T-helper 9 cell (primary cell): Measurements from ENCODE around the gene ADAMTS7.
"Not testable (repeated sequence)": the region's sequence is repeated elsewhere in the genome, so short reads cannot be mapped to it uniquely, and the experiment has no call there.

Experiments
- DNase-seq: peaks from one replicate; pipeline ENCODE4 v3.0.0-alpha.2; 2020

Gene ADAMTS7

GRCh38 chr15:78828920-78829319 is 17.7 kb upstream of the ADAMTS7 start:
- DNase-seq = no peak

DNA sequence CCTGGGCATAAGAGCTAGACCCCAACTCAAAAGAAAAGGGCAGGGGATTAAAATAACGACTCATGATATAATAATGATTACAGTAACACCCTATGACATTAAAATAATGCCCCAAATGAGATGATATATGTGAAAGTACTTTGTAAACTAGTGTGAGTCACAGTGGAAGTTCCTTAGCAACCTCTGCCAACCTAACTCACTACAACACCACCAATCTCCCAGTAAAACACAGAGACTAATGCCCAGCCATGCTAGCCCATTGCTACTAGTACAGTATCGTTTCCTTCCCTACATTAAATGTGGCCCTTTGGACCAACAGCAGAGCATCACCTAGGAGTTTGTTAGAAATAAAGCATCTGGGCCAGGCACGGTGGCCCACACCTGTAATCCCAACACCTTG is 11.2 kb upstream of the ADAMTS7 start:
- DNase-seq = no peak

- no peak for DNase-seq
Observed at GRCh38 chr15:78811825-78812183, 540 bp upstream of the ADAMTS7 start.

DNA sequence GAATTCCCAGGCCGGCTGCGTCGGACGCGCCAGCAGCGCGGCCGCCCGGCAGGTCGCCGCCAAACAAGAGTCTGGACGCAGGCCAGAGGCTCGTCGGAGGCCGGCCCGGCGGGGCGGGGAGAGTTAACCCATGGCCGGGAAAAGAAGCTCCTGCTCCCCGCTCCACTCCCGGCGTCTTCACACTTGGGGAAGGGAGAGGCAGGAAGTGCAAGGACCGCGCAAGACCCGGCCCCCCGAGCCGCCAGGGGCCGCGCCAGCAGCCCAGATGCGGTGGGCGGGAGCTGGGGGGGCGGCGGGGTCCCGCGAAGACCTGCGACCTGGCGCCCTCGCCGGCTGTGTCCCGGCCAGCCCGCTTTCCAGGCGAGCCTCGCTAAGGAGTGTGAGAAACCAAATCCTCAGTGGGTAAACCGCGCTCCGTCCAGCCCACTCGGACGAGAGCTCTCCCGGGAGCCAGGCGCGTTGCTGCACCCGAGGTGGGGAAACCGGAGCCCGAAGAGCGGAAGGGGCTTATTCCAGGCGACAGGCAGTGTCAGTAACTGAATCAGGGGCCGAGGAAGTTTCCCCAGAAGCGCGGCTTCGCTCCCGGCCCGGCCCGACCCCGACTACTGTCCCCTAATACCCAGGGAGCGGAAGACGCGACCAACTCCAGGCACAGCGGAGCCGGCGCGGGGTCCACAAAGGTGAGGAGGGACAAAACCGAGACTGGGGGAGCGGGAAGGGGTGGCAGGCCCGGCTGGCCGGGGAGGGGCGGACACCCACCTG is 721 bp downstream of the ADAMTS7 start:
- DNase-seq = no peak

DNA sequence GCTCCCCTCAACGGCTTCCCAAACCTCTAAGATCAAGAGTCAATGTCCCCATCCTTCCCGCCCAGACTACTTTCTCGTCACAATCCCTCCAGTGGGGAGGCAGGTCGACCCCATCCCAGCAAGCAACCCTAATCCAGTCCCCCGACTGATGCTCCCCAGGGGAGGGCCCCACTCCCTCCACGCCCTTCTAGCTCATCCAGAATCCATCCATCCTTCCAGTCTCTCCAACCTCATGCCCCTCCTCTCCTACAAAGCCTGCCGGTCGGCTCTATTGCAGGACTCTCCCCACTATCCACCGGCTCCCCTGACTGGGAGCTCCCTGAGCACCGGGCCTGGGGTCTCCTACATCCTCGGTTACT is 1.3 kb downstream of the ADAMTS7 start:
- DNase-seq = no peak

DNA sequence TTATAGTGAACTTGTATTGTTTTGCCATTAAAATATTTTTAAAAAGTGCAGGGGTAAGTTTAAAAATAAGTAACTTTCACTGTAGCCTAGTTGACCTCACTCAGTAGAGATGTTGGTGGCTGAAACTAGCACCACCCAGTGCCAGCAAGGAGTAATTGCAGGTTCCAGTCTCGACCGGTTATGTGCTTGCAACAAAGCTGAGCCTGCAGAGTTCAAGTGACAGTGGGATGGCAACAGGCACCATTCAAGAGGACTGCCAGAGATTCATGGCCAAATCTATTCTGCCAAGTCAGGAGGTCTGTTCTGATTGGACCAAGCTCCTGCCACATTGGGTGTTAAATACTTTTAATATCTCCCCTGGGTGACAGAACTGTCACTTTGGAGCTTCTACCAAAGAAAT is 2.7 kb downstream of the ADAMTS7 start:
- DNase-seq = no peak

- DNase-seq = no peak
Observed at GRCh38 chr15:78807359-78807758, 3.9 kb downstream of the ADAMTS7 start.

GRCh38 chr15:78804391-78804792 is 6.9 kb downstream of the ADAMTS7 start:
- no peak for DNase-seq

DNA sequence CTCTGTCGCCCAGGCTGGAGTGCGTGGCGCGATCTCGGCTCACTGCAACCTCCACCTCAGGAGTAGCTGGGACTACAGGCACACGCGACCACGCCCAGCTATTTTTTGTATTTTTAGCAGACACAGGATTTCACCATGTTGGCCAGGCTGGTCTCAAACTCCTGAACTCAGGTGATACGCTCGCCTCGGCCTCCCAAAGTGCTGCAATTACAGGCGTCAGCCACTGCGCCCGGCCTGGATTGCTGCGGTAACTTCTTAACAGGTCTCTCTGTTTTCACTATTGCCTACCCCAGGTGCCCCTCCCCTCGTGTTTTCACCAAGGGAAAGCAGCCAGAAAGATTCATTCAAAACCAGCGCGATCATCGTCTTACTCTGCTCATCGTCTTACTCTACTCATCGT is 10.5 kb downstream of the ADAMTS7 start:
- DNase-seq = no peak

- no peak for DNase-seq
Observed at GRCh38 chr15:78800189-78800588, 11.1 kb downstream of the ADAMTS7 start.

DNA sequence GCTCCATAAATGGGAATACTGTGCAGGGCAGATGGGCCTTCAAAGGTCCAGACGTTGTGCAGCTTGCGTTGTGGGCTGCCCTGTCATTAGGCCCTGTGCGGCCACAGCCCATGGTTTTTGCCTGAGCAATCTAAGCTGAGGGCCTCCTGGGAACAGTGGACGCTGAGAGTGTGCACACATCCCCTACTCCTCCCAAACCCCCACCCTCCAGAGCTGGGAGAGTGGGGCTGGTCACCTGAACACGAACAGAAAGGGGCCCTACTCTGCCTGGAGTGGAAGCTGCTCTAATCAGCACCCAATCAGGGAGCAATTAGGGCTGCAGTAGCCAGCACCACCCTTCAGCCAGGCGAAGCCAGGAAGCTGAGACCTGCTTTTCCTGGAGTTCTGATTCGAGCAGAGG is 12.2 kb downstream of the ADAMTS7 start:
- not testable (repeated sequence) for DNase-seq

DNA sequence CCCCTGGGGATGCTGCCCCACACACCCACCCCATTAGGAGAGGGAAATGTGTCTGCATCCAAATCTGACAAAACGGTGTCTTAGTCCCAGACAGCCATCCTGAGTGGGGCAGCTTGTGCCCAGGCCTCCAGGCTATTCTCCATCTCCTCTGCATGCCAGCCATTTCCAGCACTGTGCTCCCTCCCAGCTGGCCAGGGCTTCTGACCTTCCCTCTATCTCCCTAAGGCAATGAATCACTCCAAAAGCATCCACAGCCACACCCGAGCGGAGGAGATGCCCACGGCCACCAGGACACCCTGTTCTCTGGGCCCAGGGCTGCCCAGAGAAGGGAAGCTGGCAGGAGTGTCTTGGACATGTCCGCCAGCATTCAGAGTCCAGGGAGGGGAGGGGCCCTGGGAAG is 12.9 kb downstream of the ADAMTS7 start:
- DNase-seq = not testable (repeated sequence)

DNA sequence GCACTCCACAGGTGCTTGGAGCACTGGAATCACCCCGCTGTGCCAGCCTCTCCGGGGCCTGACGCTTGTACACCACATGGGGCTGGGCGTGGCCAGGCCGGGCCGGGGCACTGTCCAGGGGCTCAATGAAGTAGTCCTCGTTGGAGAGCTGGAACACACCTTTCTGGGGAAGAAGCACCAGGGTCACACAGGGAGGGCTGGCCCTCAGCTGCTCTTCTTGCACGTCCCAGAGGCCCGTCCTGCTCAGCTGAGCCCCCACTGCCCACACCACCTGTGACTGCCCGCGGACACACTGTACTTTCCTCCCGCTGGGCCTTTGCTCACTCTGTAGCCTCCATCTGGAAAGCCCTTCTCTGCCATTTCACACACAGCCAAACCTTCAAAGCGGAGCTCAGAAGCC is 13.3 kb downstream of the ADAMTS7 start:
- DNase-seq = no peak

- no peak for DNase-seq
Observed at GRCh38 chr15:78796510-78796909, 14.8 kb downstream of the ADAMTS7 start.

DNA sequence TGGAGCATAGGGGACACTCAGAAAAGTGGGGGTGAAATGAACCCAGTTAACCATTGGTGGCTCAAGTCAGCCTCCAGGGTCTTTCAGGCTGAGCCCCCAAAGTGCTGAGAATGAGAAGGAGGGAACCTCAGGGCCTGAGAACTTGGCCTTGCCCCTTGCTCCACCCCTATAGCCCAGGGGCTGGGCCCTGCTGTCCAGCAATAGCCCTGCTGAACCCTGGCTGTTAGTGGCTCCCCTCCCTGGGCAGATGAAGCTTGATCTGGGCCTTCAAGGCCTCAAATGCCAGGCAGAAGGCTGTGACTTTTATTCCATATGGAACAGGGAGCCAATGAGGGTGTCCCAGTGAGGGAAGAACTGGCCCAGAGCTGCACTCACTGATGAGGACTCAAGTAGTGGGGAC is 16.2 kb downstream of the ADAMTS7 start:
- no peak for DNase-seq

DNA sequence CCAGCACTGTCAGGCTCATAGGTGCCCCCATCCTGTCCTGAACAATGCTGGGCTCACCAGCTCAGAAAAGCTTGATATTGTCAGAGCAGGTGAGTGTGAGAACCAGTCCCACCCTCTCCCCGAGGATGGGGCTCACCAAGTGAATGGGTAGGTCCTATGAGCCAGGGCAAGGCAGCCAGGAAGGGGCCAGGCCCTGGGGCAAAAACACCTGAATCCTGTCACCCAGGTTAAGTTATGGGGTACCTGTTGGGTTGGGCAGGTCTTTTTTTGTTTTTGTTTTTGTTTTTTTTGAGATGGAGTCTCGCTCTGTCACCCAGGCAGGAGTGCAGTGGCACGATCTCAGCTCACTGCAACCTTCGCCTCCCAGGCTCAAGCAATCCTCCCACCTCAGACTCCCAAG is 16.8 kb downstream of the ADAMTS7 start:
- DNase-seq = not testable (repeated sequence)

DNA sequence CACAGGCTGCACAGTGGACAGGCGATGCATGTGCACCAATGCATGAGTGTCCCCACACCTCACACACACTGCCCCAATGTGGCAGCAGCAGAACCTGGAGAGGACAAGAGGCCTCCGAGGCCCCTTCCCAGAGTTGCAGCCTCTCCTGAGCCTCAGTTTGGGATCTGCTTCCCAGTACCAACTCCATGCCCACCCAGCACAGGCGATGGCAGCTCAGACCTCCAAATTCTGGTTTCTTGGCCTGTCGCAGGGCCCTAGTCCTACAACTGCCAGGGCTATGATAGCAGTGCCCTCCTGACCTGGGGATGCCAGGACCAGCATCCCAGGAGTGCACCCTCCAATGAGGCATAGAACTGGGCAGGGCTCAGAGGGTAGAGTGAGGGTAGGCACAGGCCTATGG is 19.9 kb downstream of the ADAMTS7 start:
- DNase-seq = no peak

DNA sequence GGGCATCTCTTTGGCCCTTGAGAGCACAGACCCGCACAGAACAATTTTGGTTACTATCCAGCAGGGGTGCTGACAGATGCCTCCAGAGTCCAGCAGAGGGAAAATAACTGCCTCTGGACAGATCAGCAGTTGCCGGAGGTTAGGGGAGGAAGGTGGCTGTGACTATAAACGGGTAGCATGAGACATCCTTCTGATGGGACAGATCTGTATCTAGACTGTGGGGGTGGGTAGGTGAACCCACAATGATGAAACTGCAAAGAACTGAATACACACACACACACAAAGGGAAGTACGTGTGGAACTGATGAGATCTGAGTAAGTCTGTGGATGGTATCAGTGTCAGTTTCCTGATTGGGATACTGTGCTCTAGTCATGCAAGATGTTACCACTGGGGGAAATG is 21.2 kb downstream of the ADAMTS7 start:
- no peak for DNase-seq

DNA sequence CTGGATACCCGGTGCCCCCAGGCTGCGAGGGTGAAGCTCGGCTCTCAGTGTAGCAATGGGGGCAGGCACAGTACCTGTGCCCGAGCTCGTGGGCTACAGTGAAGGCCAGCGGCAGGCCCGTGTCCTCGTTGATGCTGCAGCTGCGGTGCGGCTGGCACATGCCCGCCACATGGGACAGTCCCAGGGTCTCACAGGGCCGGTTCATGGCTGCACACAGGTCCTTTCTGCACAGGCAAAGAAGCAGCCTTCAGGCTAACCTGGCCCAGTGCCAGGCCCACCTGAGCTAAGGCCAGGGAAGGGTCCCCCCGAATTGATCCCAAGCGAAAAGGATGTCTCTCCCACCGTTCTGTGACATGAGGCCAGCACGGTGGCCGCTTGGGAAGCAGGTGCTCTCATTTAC is 21.6 kb downstream of the ADAMTS7 start:
- no peak for DNase-seq

DNA sequence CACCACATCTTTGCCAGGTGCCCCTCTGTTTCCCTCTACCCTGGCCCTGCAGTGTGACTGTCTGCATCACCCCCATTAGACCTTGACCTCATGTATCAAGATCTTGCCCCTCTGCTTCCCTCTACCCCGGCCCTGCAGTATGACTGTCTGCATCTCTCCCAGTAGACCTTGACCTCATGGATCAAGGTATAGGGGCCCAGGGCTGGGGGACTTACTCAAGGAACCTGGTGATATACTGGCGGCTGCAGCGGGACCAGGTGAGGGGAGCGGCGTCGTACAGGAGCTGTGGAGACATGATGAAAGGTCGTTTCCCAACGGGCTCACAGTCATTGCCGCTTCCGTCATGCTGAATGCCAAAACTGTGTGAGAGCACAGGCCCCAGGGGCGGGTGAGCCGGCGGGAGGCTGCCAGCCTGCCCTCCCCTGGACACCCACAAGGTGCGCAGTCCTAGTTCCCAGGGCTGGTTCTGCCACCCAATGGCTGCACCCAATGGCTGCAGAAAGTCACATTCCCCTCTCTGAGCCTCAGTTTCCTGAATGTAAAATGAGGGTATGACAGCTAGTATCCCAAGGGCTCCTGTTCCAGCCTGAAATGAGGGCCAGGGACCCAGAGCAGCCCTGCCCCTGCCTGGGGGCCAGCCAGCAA is 23.1 kb downstream of the ADAMTS7 start:
- no peak for DNase-seq

DNA sequence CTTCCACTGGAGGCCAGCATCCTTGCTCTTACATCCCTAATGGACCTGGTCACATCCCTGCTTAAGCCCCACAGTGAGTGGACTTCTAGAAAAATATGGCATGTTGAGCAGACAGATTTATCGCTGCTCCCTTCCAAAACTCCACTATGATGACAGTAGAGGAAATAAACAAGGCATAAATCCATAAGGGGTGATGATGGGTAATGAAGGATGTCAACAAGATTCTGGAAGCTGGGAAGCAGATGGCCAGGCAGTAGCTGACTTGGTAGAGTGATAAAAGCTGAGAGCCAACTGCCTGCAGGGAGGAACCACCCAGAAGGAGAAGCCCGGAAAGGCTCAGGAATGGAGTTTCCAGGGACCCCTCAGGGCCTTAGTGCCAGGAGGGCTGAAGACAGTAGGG is 28.9 kb downstream of the ADAMTS7 start:
- DNase-seq = not testable (repeated sequence)

DNA sequence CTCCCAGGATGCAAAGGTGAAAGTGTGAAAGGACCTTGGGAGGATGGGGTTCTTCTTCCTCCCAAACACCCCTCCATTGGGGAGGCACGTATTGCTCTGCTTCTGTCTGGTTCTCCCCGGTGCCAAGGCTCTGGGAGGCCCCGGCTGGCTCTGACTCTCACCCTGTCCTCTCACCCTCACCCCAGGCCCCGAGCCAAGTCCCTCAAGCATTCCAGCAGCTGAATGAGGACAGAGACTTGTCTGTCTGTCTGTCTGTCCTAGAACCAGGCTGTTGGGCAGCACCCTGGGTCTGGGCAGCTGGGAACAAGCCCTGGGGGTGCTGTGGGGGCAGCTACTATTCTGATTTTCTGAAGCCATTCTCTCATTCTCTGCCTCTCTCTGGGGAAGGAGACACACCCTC is 29.9 kb downstream of the ADAMTS7 start:
- not testable (repeated sequence) for DNase-seq

DNA sequence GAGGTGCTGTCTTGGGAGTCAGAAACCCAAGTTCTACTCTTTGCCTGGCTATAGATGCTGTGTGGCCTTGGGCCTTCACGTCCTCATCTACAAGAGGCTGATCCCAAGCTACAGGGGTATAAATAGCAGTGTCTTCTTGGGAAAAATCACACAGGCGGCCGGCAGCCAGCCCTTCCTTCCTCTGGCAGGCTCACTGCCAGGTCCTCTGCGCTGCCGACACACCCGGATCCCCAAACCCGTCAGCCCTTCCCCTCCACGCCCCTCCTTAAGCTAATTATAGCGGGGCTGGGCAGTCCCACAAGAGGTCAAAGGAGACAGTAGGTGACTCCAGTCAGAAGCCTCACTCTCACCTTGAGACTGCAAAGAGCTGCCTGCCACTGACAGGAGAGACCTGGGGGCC is 31.3 kb downstream of the ADAMTS7 start:
- DNase-seq = not testable (repeated sequence)

DNA sequence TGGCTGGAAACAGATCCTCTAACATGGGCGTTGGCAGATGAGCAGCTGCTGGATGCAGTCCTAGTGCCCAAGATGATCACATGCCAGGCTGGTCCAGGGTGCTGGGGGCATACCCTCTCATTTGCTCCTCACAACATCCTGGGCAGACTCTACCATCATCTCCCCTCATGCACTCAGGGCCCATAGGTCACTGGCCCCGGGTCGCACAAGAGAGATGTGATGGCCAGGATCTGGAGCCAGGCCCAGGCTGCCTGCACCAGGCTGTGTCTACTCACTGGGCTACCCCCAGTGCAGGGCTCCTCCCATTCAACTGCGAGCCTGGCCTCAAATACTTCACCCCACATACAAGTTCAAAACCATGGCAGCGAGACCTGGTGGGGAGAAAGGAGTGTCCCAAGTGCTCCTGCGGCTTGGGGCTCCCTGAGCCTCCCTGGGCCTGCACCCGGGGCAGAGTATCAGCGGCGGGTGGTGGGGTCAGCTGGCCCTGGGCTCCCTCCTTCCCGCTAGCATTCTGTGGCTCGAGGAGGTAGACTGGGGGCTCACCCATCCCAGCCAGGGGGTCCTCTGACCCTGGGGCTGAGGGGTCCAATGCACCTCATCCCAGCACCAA is 32.0 kb downstream of the ADAMTS7 start:
- DNase-seq = not testable (repeated sequence)
